Body of pancreas (tissue), 4 donors: ENCODE measurements around the gene STOX2. TPM values are rescaled to one million over a fixed set of nuclear protein-coding genes. Genes with fewer than 3 reads are reported as not detected.

Source experiments
- ATAC-seq: fragments of 150-250 bp; one replicate; pipeline ENCODE4 v1.9.1; 2016
- DNase-seq, 4 donors: peaks; one replicate each; pipeline ENCODE4 v3.0.0-alpha.2; 2019
- H3K27ac ChIP-seq, 4 donors: fragments of 200-600 bp; sonication (generic); 1 replicate in 3 of 4; 2 replicates in 1 of 4; pipeline versions ENCODE4 v1.5.1 to v1.6.1; 2016 to 2019; ENCODE audit warnings: mild to moderate bottlenecking in 1 of 4, mixed read lengths in 1 of 4, moderate library complexity in 1 of 4
- H3K27me3 ChIP-seq, 2 donors: fragments of 200-600 bp; sonication (generic); one replicate each; pipeline ENCODE4 v1.6.0; 2016; ENCODE audit warnings: mild to moderate bottlenecking in 1 of 2
- H3K36me3 ChIP-seq, 2 donors: fragments of 200-600 bp; sonication (generic); replicated peaks in 1 of 2; 2 replicates each; pipeline ENCODE4 v1.5.1; 2016; ENCODE audit warnings: low read depth in 2 of 2; ENCODE audit not compliant: insufficient read depth in 1 of 2
- H3K4me1 ChIP-seq: fragments of 200-600 bp; sonication (generic); one replicate; pipeline ENCODE4 v1.6.0; 2016
- H3K4me3 ChIP-seq, 2 donors: fragments of 200-600 bp; sonication (generic); 1 replicate in 1 of 2; 2 replicates in 1 of 2; pipeline ENCODE4 v1.5.1; 2016 to 2019
- H3K9me3 ChIP-seq, 3 donors: fragments of 200-600 bp; sonication (generic); 1 replicate in 2 of 3; 2 replicates in 1 of 3; pipeline ENCODE4 v1.5.1; 2016
- CTCF ChIP-seq, 7 experiments: fragments of 450-650 bp in 4 of 7; fragments of 200-600 bp in 3 of 7; sonication (generic) in 3 of 7; IDR thresholded peaks; one replicate each; pipeline ENCODE4 v1.5.1; 2016 to 2019; ENCODE audit warnings: antibody characterized with exemption in 7 of 7
- POLR2A ChIP-seq, 3 donors: fragments of 450-650 bp; IDR thresholded peaks; one replicate each; pipeline ENCODE4 v1.6.1; 2016; ENCODE audit warnings: antibody characterized with exemption in 3 of 3, mild to moderate bottlenecking in 2 of 3
- WGBS, 2 donors: methylation state at CpG; one replicate each; pipeline ENCODE4 v1.1.5; 2017; 5-methylcytosine and 5-hydroxymethylcytosine counted together
- intact Hi-C: fragments of 100-400 bp; cut with DNase I; formaldehyde crosslinking; loops from one replicate; pipeline ENCODE4 v1.15.1; 2023
- total RNA-seq, 2 donors: library from RNA; depleted of rRNA; stranded (reverse); fragments of >200 nt; gene quantifications; one replicate each; pipeline ENCODE4 v1.1.0, GENCODE V29; 2016

The STOX2 gene
- total RNA-seq, 2 donors from 2014 or later: 15.0 to 15.8 TPM

- H3K27me3 ChIP-seq: no peaks in the 10 kb centered on the region
- H3K4me3 ChIP-seq: no peak overlapping the region
- no peaks in the 10 kb centered on the region for H3K4me1 ChIP-seq
- no peak for ATAC-seq
- 71 to 78% methylated on average over 3 of the region's 3 CpGs for WGBS, 2 donors
- no peak for DNase-seq
- no peak overlapping the region for H3K27ac ChIP-seq
- no peaks in the 10 kb centered on the region for H3K9me3 ChIP-seq
- TF ChIP-seq POLR2A (IDR thresholded peaks at IDR 0.05) (no peak), CTCF (IDR thresholded peaks at IDR 0.05) (no peak)
- intact Hi-C loops: no loop called here
- H3K36me3 ChIP-seq: peaks cover 0 to 6% of the 10 kb centered on the region in 2 donors
Observed at GRCh38 chr4:184007891-184008290, 102.8 kb downstream of the STOX2 start.

- peaks cover 0 to 6% of the 10 kb centered on the region in 2 donors for H3K36me3 ChIP-seq
- ATAC-seq (no peak), DNase-seq (no peak)
- H3K27ac ChIP-seq: no peak overlapping the region
- H3K4me1 ChIP-seq: no peaks in the 10 kb centered on the region
- 97 to 98% methylated on average over 14 of the region's 14 CpGs for WGBS, 2 donors
- intact Hi-C loops: no loop called here
- no peaks in the 10 kb centered on the region for H3K27me3 ChIP-seq
- H3K9me3 ChIP-seq: no peaks in the 10 kb centered on the region
- TF ChIP-seq POLR2A (IDR thresholded peaks at IDR 0.05) (no peak), CTCF (IDR thresholded peaks at IDR 0.05) (no peak)
- no peak overlapping the region for H3K4me3 ChIP-seq
Observed at GRCh38 chr4:184010696-184011095, 105.6 kb downstream of the STOX2 start.

DNA sequence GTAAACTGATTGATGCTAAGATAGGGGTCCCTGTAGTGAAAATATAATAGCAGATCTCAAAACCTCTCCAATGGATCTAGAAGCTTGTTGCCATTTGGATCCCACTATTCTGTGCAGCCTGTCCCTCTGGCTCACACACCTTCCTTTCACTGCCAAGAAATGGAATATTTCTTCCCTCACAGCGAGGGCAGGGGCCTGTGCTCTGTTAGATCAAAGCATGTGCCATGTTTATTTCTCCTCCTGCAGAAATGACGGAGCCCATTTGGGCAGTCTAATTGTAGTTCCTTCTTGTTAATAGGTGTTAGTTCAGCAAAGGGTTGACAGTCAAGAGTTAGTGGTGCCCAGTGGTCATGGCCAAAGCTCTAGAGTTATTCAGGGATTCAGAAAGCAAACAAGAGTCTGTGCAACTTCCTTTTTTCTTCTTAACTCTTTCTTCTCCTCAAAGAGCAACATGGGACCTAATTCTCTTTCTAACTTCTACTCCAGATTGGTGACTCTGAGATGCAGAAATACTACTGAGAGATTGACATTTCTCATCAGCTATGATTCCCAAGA lies 106.8 kb downstream of the STOX2 start:
- TF ChIP-seq CTCF (IDR thresholded peaks at IDR 0.05) (no peak), POLR2A (IDR thresholded peaks at IDR 0.05) (no peak)
- no peak overlapping the region for H3K4me3 ChIP-seq
- H3K9me3 ChIP-seq: no peaks in the 10 kb centered on the region
- no peaks in the 10 kb centered on the region for H3K4me1 ChIP-seq
- ATAC-seq (no peak), DNase-seq (no peak)
- H3K27ac ChIP-seq: no peak overlapping the region
- no peaks in the 10 kb centered on the region for H3K27me3 ChIP-seq
- WGBS, 2 donors: 74 to 88% methylated on average over 2 of the region's 2 CpGs
- H3K36me3 ChIP-seq: peaks cover 0 to 6% of the 10 kb centered on the region in 2 donors
- intact Hi-C loops: no loop called here

DNA sequence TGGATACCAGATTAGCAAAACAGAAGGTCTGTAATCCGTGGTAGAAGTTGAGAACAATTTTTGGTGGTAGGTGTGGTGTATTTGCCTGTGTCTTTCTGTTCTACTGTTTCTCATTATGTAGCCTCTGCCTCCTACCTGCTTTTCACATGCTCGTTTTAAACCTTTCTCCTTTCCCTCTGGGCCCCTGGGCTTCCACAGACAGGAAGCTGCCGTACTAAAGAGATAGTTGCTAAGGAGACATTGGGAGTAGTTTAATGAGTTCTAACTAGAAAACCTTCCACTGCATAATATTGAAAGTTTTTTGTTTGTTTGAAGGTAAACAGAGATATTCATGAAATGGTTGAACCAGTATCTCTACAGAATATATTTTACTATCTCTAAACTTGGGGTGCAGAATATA lies 107.8 kb downstream of the STOX2 start:
- Histone ChIP-seq H3K36me3 (peaks cover 0 to 6% of the 10 kb centered on the region in 2 donors), H3K9me3 (no peaks in the 10 kb centered on the region), H3K4me1 (no peaks in the 10 kb centered on the region), H3K4me3 (no peak overlapping the region), H3K27ac (no peak overlapping the region), H3K27me3 (no peaks in the 10 kb centered on the region)
- ATAC-seq (no peak), DNase-seq (no peak)
- WGBS, 2 donors: 56 to 70% methylated on average over 3 of the region's 3 CpGs
- intact Hi-C loops: no loop called here
- TF ChIP-seq CTCF (IDR thresholded peaks at IDR 0.05): no peak
- no peak for TF ChIP-seq POLR2A (IDR thresholded peaks at IDR 0.05)

DNA sequence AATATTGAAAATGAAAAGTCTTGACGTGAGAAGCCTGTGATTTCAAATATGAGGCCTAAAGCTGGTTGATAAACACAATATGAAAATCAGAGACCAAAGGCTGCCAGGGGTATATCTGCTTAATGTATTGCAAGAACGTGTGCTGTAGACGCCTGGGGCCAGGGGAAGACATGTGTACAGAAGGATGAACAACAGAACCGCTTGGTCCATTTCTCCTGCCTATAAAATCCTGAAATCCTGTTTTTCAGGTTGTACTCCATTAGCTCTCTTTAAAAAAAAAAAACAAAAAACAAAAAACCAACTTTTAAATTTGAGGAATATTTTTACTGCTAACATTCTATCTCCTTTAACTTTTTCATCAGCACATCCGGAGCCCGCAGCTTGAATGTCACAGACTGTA lies 109.2 kb downstream of the STOX2 start:
- ATAC-seq: no peak
- no peak for DNase-seq
- no peak overlapping the region for H3K4me3 ChIP-seq
- peaks cover 0 to 6% of the 10 kb centered on the region in 2 donors for H3K36me3 ChIP-seq
- no peaks in the 10 kb centered on the region for H3K27me3 ChIP-seq
- H3K9me3 ChIP-seq: no peaks in the 10 kb centered on the region
- intact Hi-C loops: no loop called here
- no peak overlapping the region for H3K27ac ChIP-seq
- no peaks in the 10 kb centered on the region for H3K4me1 ChIP-seq
- WGBS, 2 donors: 77 to 89% methylated on average over 6 of the region's 6 CpGs
- TF ChIP-seq POLR2A (IDR thresholded peaks at IDR 0.05) (no peak), CTCF (IDR thresholded peaks at IDR 0.05) (no peak)
